Skin epidermis (tissue), 12 donors: ENCODE results near the gene SGTA.
"Not testable (repeated sequence)": the region's sequence is repeated elsewhere in the genome, so short reads cannot be mapped to it uniquely, and the experiment has no call there.

Source experiments
- H3K27ac ChIP-seq, 21 experiments: fragments of 200-600 bp; sonication (generic) in 11 of 21; one replicate each; pipeline ENCODE4 v1.5.0; 2020; ENCODE audit warnings: mild to moderate bottlenecking in 3 of 21, inconsistent platforms in 2 of 21, moderate library complexity in 2 of 21
- H3K4me3 ChIP-seq, 7 experiments: fragments of 200-600 bp; sonication (generic) in 2 of 7; one replicate each; pipeline ENCODE4 v1.5.0; 2020; ENCODE audit warnings: inconsistent platforms in 2 of 7, mild to moderate bottlenecking in 2 of 7, moderate library complexity in 1 of 7

The SGTA gene, protein sequence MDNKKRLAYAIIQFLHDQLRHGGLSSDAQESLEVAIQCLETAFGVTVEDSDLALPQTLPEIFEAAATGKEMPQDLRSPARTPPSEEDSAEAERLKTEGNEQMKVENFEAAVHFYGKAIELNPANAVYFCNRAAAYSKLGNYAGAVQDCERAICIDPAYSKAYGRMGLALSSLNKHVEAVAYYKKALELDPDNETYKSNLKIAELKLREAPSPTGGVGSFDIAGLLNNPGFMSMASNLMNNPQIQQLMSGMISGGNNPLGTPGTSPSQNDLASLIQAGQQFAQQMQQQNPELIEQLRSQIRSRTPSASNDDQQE

DNA sequence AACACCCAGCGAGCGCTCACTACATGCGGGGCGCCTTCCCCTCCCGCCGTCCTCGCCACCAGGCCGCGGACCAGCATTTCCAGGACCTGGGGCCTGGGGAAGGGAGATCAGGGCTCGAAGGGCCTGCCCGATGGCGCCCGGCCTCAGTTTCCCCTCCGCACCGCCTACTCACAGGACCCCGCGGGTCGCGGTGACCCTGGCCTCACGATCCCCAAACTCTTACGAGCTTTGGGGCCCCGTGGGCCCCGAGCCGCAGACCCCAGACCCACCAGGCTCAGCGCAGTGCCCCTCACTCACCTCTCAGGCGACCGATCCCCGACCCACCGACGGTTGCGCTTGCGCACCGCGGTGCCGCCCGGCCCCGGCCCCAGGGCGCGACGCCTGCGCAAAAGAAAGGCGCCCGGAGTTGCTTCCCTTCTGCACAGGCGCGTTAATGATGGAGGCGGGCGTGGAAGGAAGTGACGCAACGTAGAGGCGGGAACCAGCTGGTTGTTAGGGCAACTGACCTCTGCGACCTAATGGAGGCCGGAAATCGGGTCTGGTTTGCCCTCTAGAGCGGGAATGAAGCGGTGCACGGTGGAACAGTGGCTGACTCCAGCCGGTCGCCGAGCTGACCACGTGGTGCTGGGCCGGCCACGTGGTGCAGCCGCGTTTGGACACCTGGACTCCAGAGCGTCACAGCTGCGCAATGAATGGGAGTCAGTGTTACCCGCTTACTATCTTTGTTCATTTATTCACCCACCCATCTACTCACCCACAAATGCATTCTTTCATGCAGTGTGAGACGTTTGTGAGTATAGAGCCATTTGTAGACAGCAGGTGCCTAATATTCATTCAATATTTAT lies at the start of gene SGTA:
TSS of gene SGTA (minus strand) at position 338 of the 845 bp plus-strand sequence. CDS start 14,205 bp downstream, outside the sequence.
- Histone ChIP-seq H3K4me3 (peak within 1 kb of the TSS; percentile 92 to 100 (median 100)), H3K27ac (peak within 1 kb of the TSS; percentile 69 to 99 (median 97))

DNA sequence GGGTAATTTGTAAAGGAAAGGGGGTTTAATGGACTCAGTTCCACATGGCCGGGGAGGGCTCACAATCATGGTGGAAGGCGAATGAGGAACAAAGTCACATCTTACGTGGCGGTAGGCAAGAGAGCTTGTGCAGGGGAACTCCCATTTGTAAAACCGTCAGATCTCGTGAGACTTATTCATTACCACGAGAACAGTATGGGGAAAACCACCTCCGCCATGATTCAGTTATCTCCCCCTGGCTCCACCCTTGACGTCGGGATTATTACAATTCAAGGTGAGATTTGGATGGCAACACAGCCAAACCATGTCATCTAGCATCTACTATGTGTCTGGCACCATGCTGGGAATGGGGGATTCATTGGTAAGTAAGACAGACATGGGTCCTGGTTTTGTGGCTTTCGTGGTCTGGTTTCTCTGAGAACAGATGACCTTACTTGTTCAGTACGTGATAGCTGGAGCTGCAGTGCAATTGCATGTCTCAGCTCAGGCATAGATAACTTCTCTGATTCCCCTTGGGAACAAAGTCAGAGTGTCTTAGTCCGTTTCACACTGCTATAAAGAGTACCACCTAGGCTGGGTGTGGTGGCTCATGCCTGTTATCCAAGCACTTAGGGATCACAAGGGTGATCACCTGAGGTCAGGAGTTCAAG lies 44.9 kb upstream of the SGTA start:
- H3K4me3 ChIP-seq = no peak overlapping the region
- H3K27ac ChIP-seq = no peak overlapping the region

GRCh38 chr19:2827022-2827421 lies 43.9 kb upstream of the SGTA start:
- no peak overlapping the region for H3K4me3 ChIP-seq
- no peak overlapping the region for H3K27ac ChIP-seq

- H3K4me3 ChIP-seq = no peak overlapping the region
- H3K27ac ChIP-seq = no peak overlapping the region
These were observed 41.1 kb upstream of the SGTA start for GRCh38 chr19:2824129-2824528.

GRCh38 chr19:2823646-2824045 lies 40.6 kb upstream of the SGTA start:
- H3K27ac ChIP-seq = no peak overlapping the region
- no peak overlapping the region for H3K4me3 ChIP-seq

GRCh38 chr19:2822846-2823245 lies 39.8 kb upstream of the SGTA start:
- Histone ChIP-seq H3K27ac (no peak overlapping the region), H3K4me3 (no peak overlapping the region)

GRCh38 chr19:2820112-2820702 lies 37.1 kb upstream of the SGTA start:
- H3K27ac ChIP-seq = peak overlapping the region in 20 of 21 experiments; percentile 26 to 90 (median 76)
- peak overlapping the region; percentile 60 to 95 (median 77) for H3K4me3 ChIP-seq

- H3K27ac ChIP-seq = peak within 1 kb of the TSS in 20 of 21 experiments; percentile 26 to 90 (median 76)
- peak within 1 kb of the TSS; percentile 60 to 95 (median 77) for H3K4me3 ChIP-seq
These were observed 36.6 kb upstream of the SGTA start, which contains the start of gene ZNF554 for GRCh38 chr19:2819540-2820111. ZNF554 (plus strand) TSS chr19:2819868; CDS start chr19:2820072, 204 bp downstream.

DNA sequence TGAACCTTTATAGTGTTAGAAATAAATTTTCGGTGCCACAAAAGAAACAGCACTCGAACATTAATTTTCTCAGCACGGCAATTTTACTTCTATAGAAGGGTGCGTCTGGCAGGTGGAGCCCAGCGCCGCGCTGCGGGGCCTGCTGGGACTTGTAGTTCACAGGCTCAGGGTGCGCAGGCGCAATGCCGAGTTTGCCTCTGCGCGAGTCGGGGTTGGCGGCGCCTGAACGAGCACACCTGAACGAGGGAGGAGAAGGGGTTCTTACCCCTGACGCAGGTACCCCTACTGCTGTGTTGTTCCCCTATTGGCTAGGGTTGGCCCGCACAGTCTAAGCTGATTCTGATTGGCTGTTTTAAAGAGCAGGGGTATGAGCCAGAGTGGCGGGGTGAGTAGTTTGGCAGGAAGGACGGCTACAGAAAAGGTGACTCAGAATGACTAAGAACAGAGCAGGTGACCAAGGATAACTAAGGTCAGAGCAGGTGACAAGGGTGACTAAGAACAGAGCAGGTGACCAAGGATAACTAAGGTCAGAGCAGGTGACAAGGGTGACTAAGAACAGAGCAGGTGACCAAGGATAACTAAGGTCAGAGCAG lies 34.3 kb upstream of the SGTA start:
- H3K4me3 ChIP-seq, H3K27ac ChIP-seq: not testable (repeated sequence)

DNA sequence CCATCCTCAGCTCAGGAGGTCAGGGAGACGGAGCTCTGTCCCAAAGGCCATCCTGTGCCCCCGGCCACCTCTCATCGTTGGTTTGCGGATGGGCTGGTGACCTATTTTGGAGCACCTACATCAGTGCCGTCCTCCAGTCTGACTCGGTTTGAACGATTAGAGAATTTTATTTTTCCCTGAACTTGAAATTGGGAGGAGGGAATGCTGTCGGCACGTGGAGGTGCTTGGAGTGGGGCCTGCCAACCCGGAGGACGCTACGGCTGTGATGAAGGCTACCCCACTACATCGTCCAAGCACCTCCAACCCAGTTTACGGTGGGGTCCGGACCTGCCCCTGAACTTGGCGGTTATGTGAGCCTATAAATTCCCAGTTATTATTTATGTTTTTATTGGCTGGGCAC lies 33.6 kb upstream of the SGTA start:
- Histone ChIP-seq H3K4me3 (no peak overlapping the region), H3K27ac (no peak overlapping the region)

GRCh38 chr19:2815923-2816322 lies 32.9 kb upstream of the SGTA start:
- no peak overlapping the region for H3K27ac ChIP-seq

DNA sequence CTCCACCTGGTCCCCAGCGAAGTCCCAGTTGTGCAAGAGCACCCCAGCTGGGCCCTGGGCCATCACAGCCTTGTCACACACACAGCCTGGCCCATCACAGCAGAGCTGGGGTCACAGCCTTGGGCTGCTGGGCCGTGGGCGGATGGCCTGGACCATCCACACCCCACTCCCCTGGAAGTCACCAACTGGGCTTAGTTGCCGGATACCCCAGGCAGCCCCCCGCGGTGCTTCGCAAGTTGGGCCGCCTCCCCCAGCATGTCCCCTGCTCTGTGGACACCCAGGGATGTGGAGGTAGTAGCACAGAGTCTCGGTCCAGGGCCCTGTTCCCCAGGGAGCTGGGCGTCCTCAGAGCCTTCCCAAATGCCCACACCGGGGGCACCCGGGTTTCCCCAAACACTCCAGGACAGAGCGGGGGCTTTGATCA lies 32.1 kb upstream of the SGTA start:
- H3K27ac ChIP-seq = no peak overlapping the region

More at GRCh38 chr19:2815923-2816322, 32.9 kb upstream of the SGTA start:
- no peak overlapping the region for H3K4me3 ChIP-seq

GRCh38 chr19:2814426-2814825 lies 31.4 kb upstream of the SGTA start:
- H3K4me3 ChIP-seq = no peak overlapping the region

More for the DNA sequence above, 32.1 kb upstream of the SGTA start:
- H3K4me3 ChIP-seq = no peak overlapping the region

GRCh38 chr19:2813235-2814160 lies 30.4 kb upstream of the SGTA start:
- Histone ChIP-seq H3K4me3 (no peak overlapping the region), H3K27ac (no peak overlapping the region)

More at GRCh38 chr19:2814426-2814825, 31.4 kb upstream of the SGTA start:
- H3K27ac ChIP-seq = no peak overlapping the region

GRCh38 chr19:2812414-2813234 lies 29.6 kb upstream of the SGTA start:
- Histone ChIP-seq H3K4me3 (no peak overlapping the region), H3K27ac (no peak overlapping the region)

DNA sequence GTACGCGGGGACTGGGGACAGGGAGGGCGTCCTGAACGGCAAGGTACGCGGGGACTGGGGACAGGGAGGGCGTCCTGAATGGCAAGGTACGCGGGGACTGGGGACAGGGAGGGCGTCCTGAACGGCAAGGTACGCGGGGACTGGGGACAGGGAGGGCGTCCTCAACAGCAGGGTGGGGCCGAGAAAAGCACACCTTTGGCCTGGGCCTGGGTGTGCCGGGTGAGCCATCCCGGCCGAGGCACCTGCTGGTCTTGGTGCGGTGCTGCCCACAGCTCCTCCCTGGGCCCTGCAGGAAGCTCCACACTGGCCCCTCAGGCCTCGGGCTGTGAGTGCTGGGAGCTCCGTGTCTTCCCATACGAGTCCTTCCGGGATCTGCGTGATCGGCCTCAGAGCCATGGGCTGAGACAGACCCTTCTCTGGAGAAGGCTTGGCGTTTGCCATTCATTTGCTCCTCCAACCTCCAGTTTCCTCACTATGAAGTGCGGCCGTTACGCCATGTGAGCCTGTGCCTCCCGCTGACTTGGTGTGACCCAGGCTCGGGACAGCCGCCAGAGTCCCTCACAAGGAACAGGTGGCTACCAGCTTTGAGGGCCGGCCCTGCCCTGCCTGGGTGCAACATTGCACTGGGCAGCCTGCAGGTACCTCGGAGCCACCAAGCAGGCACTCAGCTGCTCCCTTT lies 28.8 kb upstream of the SGTA start:
- H3K4me3 ChIP-seq = no peak overlapping the region

More for the DNA sequence above, 28.8 kb upstream of the SGTA start:
- no peak overlapping the region for H3K27ac ChIP-seq
